OCI-LY7 (cell line): ENCODE measurements around the gene ULBP1. TPM values are rescaled to one million over a fixed set of nuclear protein-coding genes. Genes with fewer than 3 reads are reported as not detected.
"Not testable (repeated sequence)": the region's sequence is repeated elsewhere in the genome, so short reads cannot be mapped to it uniquely, and the experiment has no call there.

ENCODE experiments used
- BruUV-seq: library from RNA; stranded (reverse); fragments of 400-500 nt; replicated peaks from 2 replicates; lab custom pipeline; 2021; lab: Mats Ljungman, UMichigan
- CTCF ChIA-PET: fragments of 300-600 bp; sonication (Branson Sonifier 250); formaldehyde crosslinking; loops from one replicate; lab custom pipeline; 2022; ENCODE audit warnings: antibody characterized with exemption; ENCODE audit not compliant: unreplicated experiment; lab: Charles Lee
- POLR2A ChIA-PET: fragments of 300-600 bp; sonication (Branson Sonifier 250); formaldehyde crosslinking; loops from one replicate; lab custom pipeline; 2022; ENCODE audit warnings: antibody characterized with exemption; lab: Charles Lee
- DNase-seq: peaks from one replicate; pipeline ENCODE4 v3.0.0-alpha.2; 2015; ENCODE audit warnings: low spot score
- H2AFZ ChIP-seq: fragments of 200-600 bp; sonication (generic), shearing (Covaris generic); 2 replicates; pipeline ENCODE4 v1.6.1; 2014; ENCODE audit warnings: mild to moderate bottlenecking, antibody characterized with exemption, low read length, moderate library complexity
- H3K27ac ChIP-seq: fragments of 200-600 bp; sonication (generic); 2 replicates; pipeline ENCODE4 v1.5.1; 2014; ENCODE audit warnings: mixed run types, low read depth, mild to moderate bottlenecking, moderate library complexity, low read length, inconsistent platforms; ENCODE audit not compliant: poor library complexity, severe bottlenecking
- H3K36me3 ChIP-seq: fragments of 200-600 bp; sonication (generic); 2 replicates; pipeline ENCODE4 v1.6.1; 2014; ENCODE audit warnings: mild to moderate bottlenecking, antibody characterized with exemption, low read length, moderate library complexity, mixed read lengths; ENCODE audit not compliant: insufficient read depth
- H3K4me1 ChIP-seq: fragments of 200-600 bp; sonication (generic); 2 replicates; pipeline ENCODE4 v1.5.1; 2014; ENCODE audit warnings: mild to moderate bottlenecking, low read length; ENCODE audit not compliant: insufficient read depth, poor library complexity, severe bottlenecking
- H3K4me2 ChIP-seq: fragments of 200-600 bp; sonication (generic); 2 replicates; pipeline ENCODE4 v1.6.1; 2014; ENCODE audit warnings: mild to moderate bottlenecking, low read length
- H3K4me3 ChIP-seq: fragments of 200-600 bp; sonication (generic); 2 replicates; pipeline ENCODE4 v1.5.1; 2014; ENCODE audit warnings: mild to moderate bottlenecking, low read depth, low read length; ENCODE audit not compliant: poor library complexity, severe bottlenecking
- H3K79me2 ChIP-seq: fragments of 200-600 bp; sonication (generic); 2 replicates; pipeline ENCODE4 v1.6.1; 2016; ENCODE audit warnings: low read depth, mild to moderate bottlenecking, low read length, moderate library complexity, mixed read lengths; ENCODE audit not compliant: insufficient read depth
- H3K9me2 ChIP-seq: fragments of 200-600 bp; sonication (generic); 2 replicates; pipeline ENCODE4 v1.6.1; 2016; ENCODE audit warnings: mild to moderate bottlenecking, low read length, mixed read lengths; ENCODE audit not compliant: insufficient read depth
- H3K9me3 ChIP-seq: fragments of 200-600 bp; sonication (generic); 2 replicates; pipeline ENCODE4 v1.6.1; 2014; ENCODE audit warnings: mild to moderate bottlenecking, mixed run types, low read length, mixed read lengths
- H4K20me1 ChIP-seq: fragments of 200-600 bp; sonication (generic); 2 replicates; pipeline ENCODE4 v1.6.1; 2014; ENCODE audit warnings: mild to moderate bottlenecking, antibody characterized with exemption, low read length, moderate library complexity, mixed read lengths; ENCODE audit not compliant: insufficient read depth
- CTCF ChIP-seq: fragments of 200-600 bp; sonication (generic); conservative IDR thresholded peaks from 2 replicates; pipeline ENCODE4 v1.5.1; 2014; ENCODE audit warnings: mild to moderate bottlenecking, antibody characterized with exemption, low read length, moderate library complexity, mixed read lengths
- EZH2phosphoT487 ChIP-seq: fragments of 200-600 bp; sonication (generic); IDR thresholded peaks from 2 replicates; pipeline ENCODE4 v1.6.1; 2018; ENCODE audit warnings: low read depth, borderline replicate concordance, mild to moderate bottlenecking, mixed run types, antibody characterized with exemption, low read length, moderate library complexity, mixed read lengths
- intact Hi-C: fragments of 100-400 bp; cut with micrococcal nuclease; formaldehyde crosslinking; loops from one replicate; pipeline ENCODE4 v1.10.0; 2022; ENCODE audit not compliant: unreplicated experiment
- total RNA-seq, 2 experiments: library from RNA; depleted of rRNA in 1 of 2; stranded (reverse); fragments of >200 nt in 1 of 2; shearing (Covaris generic) in 1 of 2; gene quantifications; 2 replicates each; pipeline ENCODE4 v1.2.3, GENCODE V29; 2014 to 2022

ULBP1 gene
- total RNA-seq, 2 experiments from 2014 or later: 0.79 to 2.3 TPM

GRCh38 chr6:149990212-149990660 is 26.5 kb downstream of the ULBP1 start:
- Histone ChIP-seq H3K9me3 (no peaks in the 10 kb centered on the region), H4K20me1 (peaks cover 5% of the 10 kb centered on the region), H2AFZ (no peak overlapping the region), H3K4me2 (peak overlapping the region; percentile 43), H3K36me3 (no peaks in the 10 kb centered on the region), H3K9me2 (no peaks in the 10 kb centered on the region), H3K4me3 (peak overlapping the region; percentile 22), H3K27ac (no peak overlapping the region), H3K4me1 (peaks cover 12% of the 10 kb centered on the region), H3K79me2 (no peaks in the 10 kb centered on the region)
- DNase-seq: no peak
- BruUV-seq: no TSS peak
- ChIA-PET POLR2A (interaction anchor here (0.6 to 1.1 kb wide), 2 partner anchors 62 to 1718 kb away, joined by 3 read pairs; no protein-coding TSS in a partner anchor), CTCF (no interaction called here)
- TF ChIP-seq CTCF (no peak), EZH2phosphoT487 (no peak)
- intact Hi-C loops: no loop called here

- Histone ChIP-seq H4K20me1 (peaks cover 5% of the 10 kb centered on the region), H3K9me2 (no peaks in the 10 kb centered on the region), H3K36me3 (no peaks in the 10 kb centered on the region), H3K27ac (no peak overlapping the region), H2AFZ (no peak overlapping the region), H3K79me2 (no peaks in the 10 kb centered on the region), H3K4me1 (peaks cover 12% of the 10 kb centered on the region), H3K4me2 (peak overlapping the region; percentile 43), H3K4me3 (peak overlapping the region; percentile 22), H3K9me3 (no peaks in the 10 kb centered on the region)
- BruUV-seq: no TSS peak
- TF ChIP-seq CTCF (no peak), EZH2phosphoT487 (no peak; the same call in 1 of the 2 replicates)
- intact Hi-C loops: no loop called here
- DNase-seq: peak; percentile 29
- ChIA-PET CTCF (no interaction called here), POLR2A (interaction anchor here (0.6 to 1.1 kb wide), 3 partner anchors 61 to 1718 kb away, joined by 3 read pairs; no protein-coding TSS in a partner anchor)
Measured at GRCh38 chr6:149990661-149991471, 27.1 kb downstream of the ULBP1 start.

GRCh38 chr6:149991472-149991795 is 27.7 kb downstream of the ULBP1 start:
- H3K9me3 ChIP-seq, intact Hi-C loops, H4K20me1 ChIP-seq, BruUV-seq, DNase-seq, H3K27ac ChIP-seq, H2AFZ ChIP-seq, H3K4me3 ChIP-seq, CTCF ChIA-PET, H3K36me3 ChIP-seq, H3K79me2 ChIP-seq, H3K9me2 ChIP-seq: not testable (repeated sequence)
- H3K4me2 ChIP-seq: peak overlapping the region; percentile 43
- POLR2A ChIA-PET: interaction anchor here (0.6 kb wide), 1 partner anchor 99 kb away, joined by 3 read pairs; no protein-coding TSS in a partner anchor
- H3K4me1 ChIP-seq: peaks cover 12% of the 10 kb centered on the region
